Measurements from ENCODE around the gene VWF.
A peak's percentile ranks its signal among the peaks of the same experiment; 100 is the strongest.
"Not testable (repeated sequence)": the region's sequence is repeated elsewhere in the genome, so short reads cannot be mapped to it uniquely, and the experiment has no call there.

Gene VWF

DNA sequence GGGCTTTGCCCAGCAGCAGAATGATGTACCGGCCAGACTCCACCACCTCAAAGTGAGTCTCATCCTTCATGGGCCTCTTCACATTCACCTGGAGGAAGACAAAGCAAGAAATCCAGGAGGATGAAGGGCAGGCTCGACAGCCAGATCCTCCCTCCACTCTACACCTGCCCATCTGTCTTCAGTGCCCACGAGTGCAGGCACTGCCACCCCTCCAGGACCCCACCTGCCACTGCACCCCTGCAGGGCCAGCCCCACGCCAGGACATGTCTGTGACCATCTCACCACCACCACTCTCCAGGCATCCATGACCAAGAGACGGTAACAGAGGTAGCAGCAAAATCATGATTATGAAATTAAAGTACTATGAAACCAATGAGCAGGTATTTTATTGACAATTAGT is 95.1 kb downstream of the VWF start:
- DNase-seq: no peak

DNA sequence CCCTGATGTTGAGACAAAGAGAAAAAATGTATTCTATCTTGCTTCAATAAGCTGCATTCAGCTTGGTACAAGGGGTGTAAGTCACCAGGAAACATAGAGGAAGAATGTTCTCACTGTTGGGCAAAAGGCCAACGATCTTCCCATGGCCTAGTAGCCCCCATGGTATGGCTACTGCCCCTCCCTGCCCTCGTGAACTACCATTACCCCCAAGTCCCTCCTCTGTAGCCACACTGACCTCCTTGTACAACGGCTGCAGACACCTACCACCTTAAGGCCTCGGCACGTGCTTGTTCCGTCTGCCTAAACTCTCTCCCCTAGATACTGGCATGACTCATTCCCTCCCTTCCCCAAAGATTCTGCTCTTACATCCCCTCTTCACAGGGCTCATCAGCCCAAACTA is 97.5 kb downstream of the VWF start:
- DNase-seq: no peak

DNA sequence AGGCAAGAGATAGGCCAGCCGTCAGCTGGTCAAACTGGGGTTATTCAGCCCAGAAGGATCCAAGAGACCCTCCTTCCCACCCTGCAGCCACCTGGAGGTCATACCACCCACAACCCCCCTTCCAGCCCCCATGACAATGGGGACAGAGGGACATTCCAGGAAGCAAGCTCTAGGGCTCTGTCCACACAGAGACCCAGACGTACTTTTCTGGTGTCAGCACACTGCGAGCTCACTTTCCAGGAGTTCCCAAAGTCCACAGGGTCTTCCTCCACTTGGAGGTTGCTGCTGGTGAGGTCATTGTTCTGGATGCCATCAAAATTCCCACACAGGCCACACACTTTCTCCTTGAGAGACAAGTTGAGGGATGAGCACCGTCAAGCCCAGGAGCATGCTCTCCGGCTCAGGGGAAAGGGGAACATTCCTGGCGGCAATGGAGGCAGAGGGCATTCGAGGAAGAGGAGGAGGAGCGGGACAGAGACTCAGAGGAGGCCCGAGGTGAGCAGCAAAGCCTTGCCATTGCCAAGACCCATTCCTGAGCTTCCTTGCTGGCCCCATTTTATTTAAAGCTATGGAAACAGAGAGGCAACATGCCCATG is 98.7 kb downstream of the VWF start:
- DNase-seq: not testable (repeated sequence)

DNA sequence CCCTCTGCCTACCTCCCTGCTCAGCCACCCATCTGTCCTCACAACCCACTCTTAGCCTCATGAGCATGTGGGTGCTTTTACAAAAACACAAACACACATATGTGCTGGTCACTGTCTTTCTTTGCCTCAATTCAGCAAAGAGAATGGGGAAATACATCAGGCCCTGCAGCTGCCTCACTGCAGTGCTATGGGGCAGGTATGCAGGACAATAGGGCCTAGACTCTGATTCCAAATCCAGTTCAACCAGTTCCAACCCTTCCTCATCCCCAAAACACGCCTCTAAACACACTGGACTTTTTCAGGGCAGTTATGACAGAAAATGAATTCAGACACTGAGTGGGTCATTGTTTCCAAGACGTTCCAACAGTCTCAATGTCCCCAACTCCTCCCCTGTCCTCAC is 100.4 kb downstream of the VWF start:
- not testable (repeated sequence) for DNase-seq

DNA sequence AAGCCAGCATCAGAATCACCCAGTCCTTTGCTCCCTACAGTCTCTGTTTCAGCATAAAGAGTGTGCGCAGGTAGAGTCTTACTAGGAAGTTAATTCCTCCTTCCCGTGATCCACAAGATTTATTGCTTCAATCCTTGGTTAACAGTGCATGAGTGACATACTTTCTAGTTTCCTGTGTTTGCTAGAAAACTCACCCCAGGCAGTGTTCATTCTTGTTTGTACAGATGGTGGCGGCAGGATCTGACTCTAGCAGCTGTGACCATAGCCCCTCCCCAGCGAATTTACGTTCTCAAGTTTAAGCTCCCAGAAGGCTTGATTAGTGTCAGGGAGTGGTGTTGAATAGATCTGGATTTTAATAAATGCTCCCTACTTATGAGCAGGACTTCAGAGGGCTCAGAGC is 103.5 kb downstream of the VWF start:
- no peak for DNase-seq

DNA sequence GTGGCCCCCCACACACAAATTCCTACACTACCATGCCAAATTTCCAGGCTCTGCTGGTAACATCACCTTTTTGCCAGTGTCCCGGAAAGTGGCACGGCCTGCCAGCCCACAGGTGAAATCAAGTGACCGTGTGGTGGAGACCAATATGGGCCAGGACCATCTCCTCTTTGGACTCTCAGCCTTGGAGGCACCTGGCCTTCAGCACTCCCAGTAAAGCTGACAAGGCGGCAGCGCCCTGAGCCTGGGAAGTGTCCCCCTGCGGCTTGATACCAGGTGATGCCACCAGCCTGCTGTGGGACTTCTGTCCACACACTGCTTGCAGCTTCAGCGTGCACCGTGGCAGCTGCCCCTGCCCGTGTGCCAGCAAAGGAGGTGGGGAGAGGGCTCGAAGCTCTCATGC is 104.0 kb downstream of the VWF start:
- not testable (repeated sequence) for DNase-seq

DNA sequence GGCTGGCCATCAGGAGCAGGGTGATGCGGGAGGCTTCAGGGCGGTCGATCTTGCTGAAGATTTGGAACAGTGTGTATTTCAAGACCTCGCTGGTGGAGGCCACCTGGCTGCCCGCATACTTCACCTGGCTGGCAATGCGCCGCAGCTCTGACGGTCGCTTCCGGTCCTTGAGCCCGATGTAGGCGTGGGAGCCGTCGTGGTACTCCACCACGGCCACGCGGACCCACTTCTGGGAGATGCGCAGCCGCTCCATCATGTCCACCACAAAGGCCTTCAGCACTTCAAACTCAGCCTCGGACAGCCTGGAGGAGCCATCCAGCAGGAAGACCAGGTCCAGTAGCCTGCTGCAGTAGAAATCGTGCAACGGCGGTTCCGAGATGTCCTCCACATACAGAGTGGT is 105.2 kb downstream of the VWF start:
- not testable (repeated sequence) for DNase-seq

DNA sequence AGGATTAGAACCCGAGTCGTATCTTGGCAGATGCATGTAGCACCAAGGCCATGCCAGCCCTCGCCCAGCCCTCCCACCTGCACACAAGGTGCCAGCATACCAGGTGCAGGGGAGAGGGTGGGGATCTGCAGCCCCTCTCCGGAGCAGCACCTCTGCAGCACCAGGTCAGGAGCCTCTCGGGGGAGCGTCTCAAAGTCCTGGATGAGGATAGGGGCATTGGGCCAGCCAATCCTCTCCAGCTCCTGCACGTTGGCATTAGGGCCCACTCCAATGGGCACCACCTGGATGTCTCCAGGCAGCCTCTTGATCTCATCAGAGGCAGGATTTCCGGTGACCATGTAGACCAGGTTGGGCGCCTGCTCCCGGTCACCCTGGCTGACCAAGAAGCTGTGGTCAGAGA is 106.2 kb downstream of the VWF start:
- DNase-seq: no peak

DNA sequence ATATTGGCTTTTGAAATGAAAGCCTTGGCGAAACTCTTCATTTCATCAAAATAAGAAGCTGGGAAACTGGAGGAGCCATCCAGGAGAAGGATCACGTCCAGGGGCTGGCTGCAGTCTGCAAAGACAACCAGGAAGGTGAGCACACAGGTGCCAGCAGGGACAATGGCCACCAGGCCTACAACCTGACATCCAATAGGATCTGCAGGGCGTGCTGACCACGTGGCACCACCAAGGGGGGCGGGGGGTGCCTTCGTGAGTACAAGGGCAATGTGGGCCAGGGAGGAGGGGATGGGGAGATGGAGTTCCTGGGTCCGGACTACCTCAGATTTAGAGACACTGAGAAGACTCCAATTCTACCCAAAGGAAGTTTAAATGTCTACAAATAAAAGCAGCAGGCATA is 107.7 kb downstream of the VWF start:
- DNase-seq: no peak

DNA sequence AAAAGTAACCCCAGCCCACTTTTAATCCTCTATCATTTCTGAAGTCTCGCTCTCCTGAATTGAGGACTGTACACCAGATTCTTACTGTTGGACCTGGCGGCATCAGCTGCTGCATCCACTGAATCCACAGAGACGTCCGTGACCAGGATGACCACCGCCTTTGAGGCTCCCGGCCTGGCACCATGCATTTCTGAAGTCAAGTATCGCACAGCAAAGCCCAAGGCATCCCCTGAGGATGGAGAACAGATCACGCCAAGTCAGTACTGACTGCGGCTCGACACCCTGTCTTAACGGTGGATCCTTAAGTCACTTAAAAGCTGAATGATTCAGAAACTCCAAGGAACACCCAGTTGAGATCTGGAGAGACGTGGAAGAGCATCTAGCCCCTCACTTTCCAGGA is 108.5 kb downstream of the VWF start:
- not testable (repeated sequence) for DNase-seq

DNA sequence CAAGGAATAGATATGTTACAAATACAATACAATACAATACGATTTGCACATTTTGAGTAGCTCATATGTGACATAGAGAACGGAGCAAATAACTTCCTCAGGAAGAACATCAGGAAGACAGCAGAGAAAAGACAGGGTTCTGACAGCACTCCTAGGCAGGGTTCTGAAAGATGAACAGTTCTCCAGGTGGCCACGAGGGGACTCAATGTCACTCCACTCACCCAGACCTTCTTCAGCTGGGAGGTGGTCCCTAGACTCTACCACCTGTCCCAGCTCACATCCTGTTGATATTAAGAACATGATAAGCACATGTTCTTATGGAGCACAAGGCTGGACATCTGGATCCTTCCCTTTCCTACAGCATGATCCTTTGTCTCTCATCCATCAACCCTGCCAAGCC is 109.2 kb downstream of the VWF start:
- not testable (repeated sequence) for DNase-seq

DNA sequence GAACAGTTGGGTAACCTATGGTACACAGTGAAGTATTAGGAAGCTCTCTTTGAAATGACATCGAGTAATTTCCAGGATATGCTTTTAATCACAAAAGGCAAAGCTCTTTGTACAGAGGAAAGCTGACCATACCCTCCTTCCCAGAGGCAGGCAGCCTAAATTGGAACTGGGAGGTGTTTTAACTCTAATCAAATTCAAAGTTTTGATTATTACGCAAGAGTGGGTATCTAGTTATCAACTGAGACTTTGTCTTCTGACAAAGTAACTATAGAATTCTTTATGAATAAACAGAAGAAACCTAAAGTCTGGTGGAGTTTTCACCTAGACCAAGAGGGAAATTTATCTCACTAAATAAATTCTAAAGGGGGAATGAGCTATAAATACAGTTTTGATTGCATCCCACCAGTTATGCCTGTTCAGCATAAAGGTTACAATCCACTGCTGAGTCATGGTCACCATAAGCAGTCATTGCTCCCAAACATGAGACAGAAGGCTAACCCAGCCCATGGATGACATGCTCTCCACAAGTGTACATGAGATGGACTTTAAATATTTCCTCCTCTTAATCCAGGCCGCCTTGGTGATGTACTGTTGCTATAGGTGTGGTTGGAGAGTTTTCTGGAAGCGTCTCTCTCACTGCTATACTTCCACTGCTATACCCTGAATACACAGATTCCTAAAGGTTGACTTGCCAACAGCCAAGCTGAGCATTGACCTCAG is 113.7 kb downstream of the VWF start:
- not testable (repeated sequence) for DNase-seq

DNA sequence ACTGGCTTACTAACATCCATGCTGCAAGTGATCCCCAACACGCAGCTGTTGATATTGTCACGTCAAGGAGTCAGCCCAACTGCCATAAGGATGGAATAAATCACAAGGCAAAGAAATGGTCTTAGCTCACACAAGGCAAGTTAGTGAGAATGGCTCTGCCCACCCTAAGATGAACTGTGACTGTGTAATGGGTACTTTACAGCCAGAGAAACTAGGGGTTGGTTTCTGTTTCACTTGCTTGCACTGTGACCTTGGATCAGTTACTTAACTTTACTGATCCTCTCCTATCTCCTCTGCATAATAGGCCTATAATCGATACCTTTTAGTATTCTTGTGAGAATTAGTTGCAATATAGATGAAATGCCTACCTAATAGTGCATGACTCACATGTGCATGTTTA is 127.2 kb downstream of the VWF start:
- DNase-seq: no peak

DNA sequence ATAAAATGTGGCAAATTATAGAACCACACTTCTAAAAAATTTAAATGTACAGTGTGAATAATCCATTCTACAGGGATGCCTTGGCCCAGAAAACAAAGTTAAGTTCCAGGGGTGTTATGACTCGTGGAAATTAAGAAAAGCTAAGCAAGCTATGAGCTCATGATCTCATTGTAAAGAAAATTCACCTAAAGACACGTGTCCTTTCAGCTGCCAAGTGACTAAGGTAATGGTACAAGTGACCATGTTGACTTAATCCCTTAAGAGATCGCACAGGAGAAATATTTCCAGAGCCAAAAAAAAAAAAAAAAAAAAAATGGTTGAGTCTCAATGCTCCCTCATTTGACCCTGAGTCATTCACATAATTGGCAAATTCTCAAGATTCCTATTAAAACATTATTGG is 128.0 kb downstream of the VWF start:
- no peak for DNase-seq

DNA sequence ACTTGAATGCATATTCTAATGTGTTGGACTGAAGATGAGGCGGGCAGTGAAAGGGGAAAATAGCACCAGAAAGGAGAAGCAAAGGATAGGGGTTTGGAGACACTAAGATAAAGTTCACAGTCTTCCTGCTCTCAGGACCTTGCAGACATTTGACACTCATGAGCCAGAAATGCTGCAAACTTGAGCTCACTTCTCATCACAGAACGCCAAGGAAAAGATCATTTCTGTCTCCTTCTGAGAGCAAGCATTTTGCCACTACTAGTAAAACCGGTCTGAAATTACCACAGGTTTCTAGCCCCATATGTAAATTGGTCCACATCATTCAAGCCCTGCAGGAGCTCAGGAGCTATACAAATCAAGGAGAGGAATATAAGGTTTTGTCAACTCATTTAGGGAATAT is 134.8 kb downstream of the VWF start:
- DNase-seq: no peak

DNA sequence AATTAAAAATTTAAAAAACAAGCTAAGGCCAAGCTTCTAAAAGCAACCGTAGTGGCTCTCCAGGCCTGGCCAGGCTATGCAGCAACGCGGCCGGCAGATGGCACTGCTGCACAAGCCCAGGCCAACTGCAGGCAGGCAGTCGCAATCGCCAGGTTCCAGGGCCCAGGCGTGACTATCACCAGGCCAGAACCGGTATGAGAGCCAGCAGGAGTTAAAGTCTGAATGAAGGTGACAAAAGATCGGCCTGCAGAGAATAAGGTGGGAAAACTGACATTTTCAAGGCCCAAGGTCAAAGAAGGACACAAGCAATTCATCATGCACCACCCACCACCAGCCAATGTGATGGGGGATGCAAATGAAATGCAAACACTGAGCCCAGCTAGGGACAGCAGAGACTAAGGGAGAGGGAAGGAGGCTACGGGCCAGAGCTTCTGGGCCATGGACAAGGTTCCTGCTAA is 135.8 kb downstream of the VWF start:
- peak; percentile 52 for DNase-seq

DNA sequence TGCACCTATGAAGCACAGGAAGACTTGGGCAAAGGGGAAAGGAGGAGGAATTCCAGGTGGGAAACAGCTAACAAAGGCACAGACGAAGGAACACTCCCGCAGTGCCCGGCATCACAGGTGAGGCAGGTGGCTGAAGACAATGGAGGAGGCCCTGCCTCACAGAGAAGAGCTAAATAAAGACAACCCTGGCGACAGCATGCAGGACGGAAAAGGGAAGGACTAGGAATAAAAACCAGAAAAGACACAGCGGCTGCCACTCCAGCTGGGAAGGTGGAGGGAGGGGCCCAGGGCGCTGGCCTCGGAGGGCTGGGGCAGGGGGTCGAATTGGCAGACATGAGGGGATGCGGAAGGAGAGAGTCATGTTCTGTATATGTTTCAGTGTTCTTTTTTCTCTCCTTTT is 136.4 kb downstream of the VWF start:
- no peak for DNase-seq

DNA sequence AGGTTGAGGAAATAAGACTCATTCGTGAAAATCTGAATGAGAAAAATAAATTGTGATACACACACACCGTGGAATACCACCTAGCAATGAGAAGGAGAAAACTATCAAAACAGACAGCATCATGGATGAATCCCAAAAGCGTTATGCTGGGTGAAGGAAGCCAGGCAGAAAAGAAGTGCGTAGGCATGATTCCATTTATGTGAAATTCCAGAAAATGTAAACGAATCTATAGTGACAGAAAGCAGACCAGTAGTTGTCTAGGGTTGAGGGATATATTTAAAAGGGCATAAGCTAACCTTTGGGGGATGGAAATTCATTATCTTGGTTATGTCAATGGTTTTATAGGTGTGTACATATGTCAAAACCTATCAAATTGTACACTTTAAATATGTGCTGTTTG is 136.9 kb downstream of the VWF start:
- DNase-seq: no peak

DNA sequence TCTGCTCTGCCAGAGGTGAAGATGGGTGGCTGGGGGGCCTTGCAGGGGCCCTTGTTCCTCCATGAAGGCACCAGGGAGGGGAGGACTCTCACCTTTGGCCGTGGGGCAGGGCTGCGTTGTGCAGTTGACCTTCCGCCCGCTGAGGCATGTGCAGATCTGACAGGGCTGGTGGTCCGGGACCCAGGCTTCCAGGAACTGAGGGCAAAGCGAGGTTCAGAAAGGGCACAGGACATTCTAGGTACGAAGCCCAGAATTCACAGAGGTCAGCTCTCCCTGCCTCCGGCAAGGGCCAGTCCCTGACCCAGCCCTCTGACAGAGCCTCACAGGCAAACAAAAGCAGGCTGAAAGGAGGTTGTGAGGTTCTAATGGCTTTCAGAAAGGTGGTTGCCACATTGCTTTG is 139.0 kb downstream of the VWF start:
- no peak for DNase-seq

DNA sequence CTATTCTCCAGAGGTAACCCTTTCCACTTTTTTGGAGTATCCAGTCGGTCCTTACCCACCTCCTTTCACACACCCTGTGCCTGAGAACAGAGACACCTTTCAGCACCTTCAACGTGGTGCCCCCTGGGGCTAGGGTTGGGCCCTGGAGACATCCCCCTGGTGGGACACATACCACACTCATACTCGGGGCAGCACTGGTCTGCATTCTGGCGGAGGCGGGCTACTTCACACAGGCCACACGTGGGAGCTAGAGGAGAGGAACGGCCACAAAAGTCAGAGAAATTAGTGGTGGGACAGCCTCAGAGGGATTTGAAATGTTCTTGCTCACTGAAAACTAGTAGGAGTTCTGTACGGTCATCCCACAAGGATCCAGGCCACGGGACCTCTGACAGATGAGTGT is 139.6 kb downstream of the VWF start:
- no peak for DNase-seq

DNA sequence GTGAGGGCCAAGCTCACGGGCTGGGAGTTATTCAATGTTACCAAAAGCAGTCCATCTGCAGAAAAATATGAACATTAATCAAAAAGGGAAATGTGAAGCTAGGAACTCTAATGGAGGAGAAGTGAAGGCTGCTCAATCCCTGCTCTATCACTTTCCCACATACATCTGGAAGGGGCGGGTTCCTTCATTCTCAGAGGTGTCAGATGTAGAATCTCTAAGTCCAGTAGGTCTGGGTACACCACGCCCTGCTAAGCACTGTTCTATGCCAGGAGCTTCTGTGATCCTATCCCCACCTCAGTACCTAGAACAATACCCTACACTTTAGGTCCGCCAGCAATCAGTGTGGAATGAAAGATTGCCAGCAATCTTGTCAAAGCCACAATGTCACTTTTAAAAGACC is 142.4 kb downstream of the VWF start:
- DNase-seq: no peak

DNA sequence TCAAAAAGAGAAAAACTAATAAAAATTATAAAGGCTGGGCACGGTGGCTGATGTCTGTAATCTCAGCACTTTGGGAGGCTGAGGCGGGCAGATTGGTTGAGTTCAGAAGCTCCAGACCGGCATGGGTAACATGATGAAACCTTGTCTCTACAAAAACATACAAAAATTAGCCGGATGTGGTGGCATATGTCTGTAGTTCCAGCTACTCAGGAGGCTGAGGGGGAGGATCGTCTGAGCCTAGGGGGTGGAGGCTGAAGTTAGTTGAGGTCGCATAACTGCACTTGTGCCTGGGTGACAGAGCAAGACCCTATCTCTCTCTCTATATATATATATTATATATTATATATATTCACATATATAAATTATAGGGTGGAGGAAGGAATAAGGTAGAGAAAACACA is 146.9 kb downstream of the VWF start:
- DNase-seq: no peak

DNA sequence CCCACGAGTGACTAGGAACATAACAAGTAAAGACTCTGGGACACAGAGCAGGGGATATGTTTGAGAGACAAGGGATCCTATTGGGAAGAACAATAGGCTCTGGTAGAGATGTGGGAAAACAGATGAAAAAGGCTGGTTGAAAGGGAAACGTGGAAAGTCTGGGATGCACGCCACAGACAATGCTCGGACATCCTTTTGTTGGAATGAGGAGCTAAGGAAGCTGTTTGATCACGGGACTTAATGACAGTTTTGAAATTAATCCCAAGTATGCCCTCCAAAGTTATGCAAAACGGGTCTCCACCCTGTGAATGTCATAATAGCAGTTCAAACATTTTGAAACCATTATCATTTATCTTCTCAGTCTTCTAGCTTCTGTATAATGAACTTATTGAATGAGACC is 147.8 kb downstream of the VWF start:
- no peak for DNase-seq

DNA sequence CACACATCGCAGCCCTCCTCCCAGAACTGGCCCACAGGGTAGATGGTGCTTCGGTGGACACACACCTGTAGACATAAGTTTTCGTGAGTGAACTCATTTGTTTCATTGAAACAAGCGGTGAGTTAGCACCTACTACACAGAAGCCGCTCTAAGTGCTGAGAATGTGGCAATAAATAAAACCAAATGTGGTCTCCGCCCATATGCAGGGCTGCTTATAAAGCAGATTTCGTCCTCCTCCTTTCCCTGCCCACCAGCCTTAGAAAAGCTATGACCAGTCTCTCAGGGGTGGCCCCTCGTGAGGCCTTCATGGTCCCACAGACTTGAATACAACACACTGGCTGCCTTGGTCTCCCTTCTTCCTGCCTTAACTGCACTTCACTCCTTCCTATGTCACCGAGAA is 148.3 kb downstream of the VWF start:
- no peak for DNase-seq

DNA sequence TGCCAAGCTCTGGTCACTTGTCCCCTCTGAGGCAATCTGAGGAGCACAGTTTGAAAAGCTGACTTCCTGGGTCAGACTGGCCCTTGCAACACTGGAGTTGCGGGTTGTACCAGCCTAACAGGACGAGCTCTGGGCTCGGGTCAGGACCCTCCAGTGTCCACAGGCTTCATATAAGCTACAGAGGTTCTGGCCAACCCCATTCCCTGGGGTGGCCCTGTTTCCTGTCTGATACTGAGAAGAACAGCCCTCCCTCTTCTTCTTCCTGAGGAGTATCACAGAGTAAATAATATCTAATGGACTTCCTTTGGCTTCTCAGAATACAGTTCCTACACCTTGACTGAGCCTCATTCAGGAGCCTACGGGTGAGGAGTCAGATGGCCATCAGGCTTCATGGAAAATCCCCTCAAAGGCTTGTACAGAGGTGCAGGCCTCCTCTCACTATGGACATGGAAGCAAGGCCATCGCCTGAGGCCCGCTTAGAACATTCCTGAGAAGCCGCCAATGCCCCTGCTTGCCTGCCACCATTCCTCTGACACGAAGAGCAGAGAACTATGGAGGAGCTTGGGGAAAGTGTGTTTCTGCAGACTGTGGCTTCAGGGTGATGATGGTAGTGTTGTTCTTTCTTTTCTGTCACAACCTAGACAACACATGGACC is 150.9 kb downstream of the VWF start:
- no peak for DNase-seq
